GM23338 (cell line): ENCODE results near the gene FN3K.
"Not testable (repeated sequence)": the region's sequence is repeated elsewhere in the genome, so short reads cannot be mapped to it uniquely, and the experiment has no call there.

Experiments used
- POLR2AphosphoS5 ChIP-seq: IDR thresholded peaks from 2 replicates; pipeline ENCODE4 v1.6.1; 2016; ENCODE audit warnings: antibody characterized with exemption, low read depth
- STAT1 ChIP-seq: IDR thresholded peaks from one replicate; pipeline ENCODE4 v1.6.1; 2016; ENCODE audit warnings: antibody characterized with exemption; ENCODE audit not compliant: unreplicated experiment
- TF ChIP-seq, protein P1 (sequence below), 2 experiments: fragments of 200-600 bp in 1 of 2; sonication (generic) in 1 of 2; conservative IDR thresholded peaks; 2 replicates each; pipeline versions ENCODE4 v1.5.1 to v1.6.1; 2016 to 2017; ENCODE audit warnings: antibody characterized with exemption in 2 of 2, low read depth in 2 of 2, mild to moderate bottlenecking in 2 of 2, moderate library complexity in 1 of 2
- TF ChIP-seq, protein P2 (sequence below): IDR thresholded peaks from 2 replicates; pipeline ENCODE4 v1.6.1; 2016; ENCODE audit warnings: antibody characterized with exemption

DNA sequence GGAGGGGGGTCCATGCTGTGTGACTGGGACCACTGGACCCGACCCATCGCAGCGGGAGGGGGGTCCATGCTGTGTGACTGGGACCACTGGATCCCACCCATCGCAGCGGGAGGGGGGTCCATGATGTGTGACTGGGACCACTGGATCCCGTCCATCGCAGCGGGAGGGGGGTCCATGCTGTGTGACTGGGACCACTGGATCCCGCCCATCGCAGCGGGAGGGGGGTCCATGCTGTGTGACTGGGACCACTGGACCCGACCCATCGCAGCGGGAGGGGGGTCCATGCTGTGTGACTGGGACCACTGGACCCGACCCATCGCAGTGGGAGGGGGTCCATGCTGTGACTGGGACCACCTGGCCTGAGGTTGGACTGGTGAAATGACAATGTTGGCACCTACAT, 50.2 kb downstream of the FN3K start:
- TF ChIP-seq, protein P1, sequence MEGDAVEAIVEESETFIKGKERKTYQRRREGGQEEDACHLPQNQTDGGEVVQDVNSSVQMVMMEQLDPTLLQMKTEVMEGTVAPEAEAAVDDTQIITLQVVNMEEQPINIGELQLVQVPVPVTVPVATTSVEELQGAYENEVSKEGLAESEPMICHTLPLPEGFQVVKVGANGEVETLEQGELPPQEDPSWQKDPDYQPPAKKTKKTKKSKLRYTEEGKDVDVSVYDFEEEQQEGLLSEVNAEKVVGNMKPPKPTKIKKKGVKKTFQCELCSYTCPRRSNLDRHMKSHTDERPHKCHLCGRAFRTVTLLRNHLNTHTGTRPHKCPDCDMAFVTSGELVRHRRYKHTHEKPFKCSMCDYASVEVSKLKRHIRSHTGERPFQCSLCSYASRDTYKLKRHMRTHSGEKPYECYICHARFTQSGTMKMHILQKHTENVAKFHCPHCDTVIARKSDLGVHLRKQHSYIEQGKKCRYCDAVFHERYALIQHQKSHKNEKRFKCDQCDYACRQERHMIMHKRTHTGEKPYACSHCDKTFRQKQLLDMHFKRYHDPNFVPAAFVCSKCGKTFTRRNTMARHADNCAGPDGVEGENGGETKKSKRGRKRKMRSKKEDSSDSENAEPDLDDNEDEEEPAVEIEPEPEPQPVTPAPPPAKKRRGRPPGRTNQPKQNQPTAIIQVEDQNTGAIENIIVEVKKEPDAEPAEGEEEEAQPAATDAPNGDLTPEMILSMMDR (conservative IDR thresholded peaks at IDR 0.05; ENCODE audit: low read depth in 2 of 2) = not testable (repeated sequence)
- TF ChIP-seq, protein P2, sequence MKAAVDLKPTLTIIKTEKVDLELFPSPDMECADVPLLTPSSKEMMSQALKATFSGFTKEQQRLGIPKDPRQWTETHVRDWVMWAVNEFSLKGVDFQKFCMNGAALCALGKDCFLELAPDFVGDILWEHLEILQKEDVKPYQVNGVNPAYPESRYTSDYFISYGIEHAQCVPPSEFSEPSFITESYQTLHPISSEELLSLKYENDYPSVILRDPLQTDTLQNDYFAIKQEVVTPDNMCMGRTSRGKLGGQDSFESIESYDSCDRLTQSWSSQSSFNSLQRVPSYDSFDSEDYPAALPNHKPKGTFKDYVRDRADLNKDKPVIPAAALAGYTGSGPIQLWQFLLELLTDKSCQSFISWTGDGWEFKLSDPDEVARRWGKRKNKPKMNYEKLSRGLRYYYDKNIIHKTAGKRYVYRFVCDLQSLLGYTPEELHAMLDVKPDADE = not testable (repeated sequence)
- not testable (repeated sequence) for TF ChIP-seq POLR2AphosphoS5, STAT1
